Transverse colon (tissue), 4 donors: Measurements from ENCODE around the gene USP47. TPM values are rescaled to one million over a fixed set of nuclear protein-coding genes. Genes with fewer than 3 reads are reported as not detected.

Experiments
- DNase-seq: peaks from one replicate; pipeline ENCODE4 v3.0.0-alpha.2; 2019
- H3K27ac ChIP-seq, 4 donors: fragments of 200-600 bp; sonication (generic); 2 replicates each; pipeline ENCODE4 v1.5.1; 2016 to 2018; ENCODE audit warnings: inconsistent platforms in 4 of 4
- H3K27me3 ChIP-seq: fragments of 200-600 bp; sonication (generic); 2 replicates; pipeline ENCODE4 v1.5.1; 2017; ENCODE audit warnings: inconsistent platforms
- H3K36me3 ChIP-seq, 4 donors: fragments of 200-600 bp; sonication (generic); 2 replicates each; pipeline ENCODE4 v1.5.1; 2017 to 2019; ENCODE audit warnings: inconsistent platforms in 4 of 4
- H3K4me1 ChIP-seq, 4 donors: fragments of 200-600 bp; sonication (generic); 2 replicates each; pipeline ENCODE4 v1.5.1; 2017 to 2020; ENCODE audit warnings: inconsistent platforms in 4 of 4
- H3K4me3 ChIP-seq, 4 donors: fragments of 200-600 bp; sonication (generic); 1 replicate in 1 of 4; 2 replicates in 3 of 4; pipeline versions ENCODE4 v1.5.1 to v1.6.1; 2017 to 2019; ENCODE audit warnings: inconsistent platforms in 4 of 4
- H3K9me3 ChIP-seq, 2 donors: fragments of 200-600 bp; sonication (generic); 2 replicates each; pipeline ENCODE4 v1.5.1; 2017 to 2019; ENCODE audit warnings: inconsistent platforms in 2 of 2
- CTCF ChIP-seq, 5 experiments: fragments of 200-600 bp in 3 of 5; fragments of 450-650 bp in 2 of 5; sonication (generic) in 3 of 5; IDR thresholded peaks; 1 replicate in 2 of 5; 2 replicates in 3 of 5; pipeline ENCODE4 v1.5.1; 2016 to 2017; ENCODE audit warnings: antibody characterized with exemption in 5 of 5, inconsistent platforms in 3 of 5, mild to moderate bottlenecking in 2 of 5, moderate library complexity in 1 of 5
- EP300 ChIP-seq: sonication (generic); formaldehyde crosslinking; IDR thresholded peaks from one replicate; pipeline ENCODE4 v1.6.1; 2017; ENCODE audit warnings: antibody characterized with exemption, low read depth
- POLR2A ChIP-seq: fragments of 450-650 bp; IDR thresholded peaks from one replicate; pipeline ENCODE4 v1.6.1; 2016; ENCODE audit warnings: antibody characterized with exemption, mild to moderate bottlenecking, moderate library complexity
- POLR2AphosphoS5 ChIP-seq, 3 donors: sonication (generic); formaldehyde crosslinking; IDR thresholded peaks; one replicate each; pipeline ENCODE4 v1.6.1; 2016; ENCODE audit warnings: antibody characterized with exemption in 3 of 3
- WGBS, 2 donors: methylation state at CpG; one replicate each; pipeline ENCODE4 v1.1.5; 2018; ENCODE audit warnings: low coverage in 1 of 2; 5-methylcytosine and 5-hydroxymethylcytosine counted together
- in situ Hi-C, 4 donors: fragments of 200-750 bp; cut with MboI; loops; one replicate each; pipeline versions ENCODE4 v1.15.0 to v1.15.1; 2017; ENCODE audit warnings: low sequenced_read_pairs in 3 of 4, low pct_ligation_motif_present in 1 of 4, low pct_unique_long_range_greater_than_20kb in 1 of 4
- intact Hi-C: fragments of 100-400 bp; cut with DNase I; formaldehyde crosslinking; loops from one replicate; pipeline ENCODE4 v1.15.1; 2023; ENCODE audit warnings: low total_unique reads
- total RNA-seq, 4 donors: library from RNA; depleted of rRNA; stranded (reverse); fragments of >200 nt; gene quantifications; one replicate each; pipeline ENCODE4 v1.1.0, GENCODE V29; 2016

Gene USP47
- total RNA-seq, 4 donors from 2014 or later: 42.6 to 85.1 (median 57.3) TPM

GRCh38 chr11:11850668-11851067 lies 8.9 kb downstream of the USP47 start:
- peaks cover 7 to 80% (median 37%) of the 10 kb centered on the region in 4 donors for H3K4me1 ChIP-seq
- H3K9me3 ChIP-seq: no peaks in the 10 kb centered on the region
- H3K36me3 ChIP-seq: no peaks in the 10 kb centered on the region
- H3K27me3 ChIP-seq: no peaks in the 10 kb centered on the region
- H3K27ac ChIP-seq: no peak overlapping the region
- no peak overlapping the region for H3K4me3 ChIP-seq
- 95% methylated on average over 3 of the region's 3 CpGs; no CpG with 5 or more reads in 1 of the 2 donors for WGBS, 2 donors
- in situ Hi-C loops: no loop called here
- DNase-seq: no peak
- TF ChIP-seq EP300: no peak
- TF ChIP-seq POLR2AphosphoS5 (IDR thresholded peaks at IDR 0.05): no peak
- no peak for TF ChIP-seq CTCF (IDR thresholded peaks at IDR 0.05)
- no peak for TF ChIP-seq POLR2A
- intact Hi-C loops: loop anchor here (10.0 kb wide), 1 partner anchor 46 kb away; no protein-coding TSS in a partner anchor

- Histone ChIP-seq H3K36me3 (no peaks in the 10 kb centered on the region), H3K4me1 (peaks cover 6 to 79% (median 23%) of the 10 kb centered on the region in 4 donors), H3K27me3 (no peaks in the 10 kb centered on the region), H3K4me3 (no peak overlapping the region), H3K27ac (peak overlapping the region in 1 of 4 donors; percentile 3), H3K9me3 (no peaks in the 10 kb centered on the region)
- intact Hi-C loops: loop anchor here (10.0 kb wide), 1 partner anchor 52 kb away; no protein-coding TSS in a partner anchor
- in situ Hi-C loops: no loop called here
- no peak for DNase-seq
- WGBS, 2 donors: 56% methylated on average over 1 of the region's 1 CpG; no CpG with 5 or more reads in 1 of the 2 donors
- TF ChIP-seq CTCF (IDR thresholded peaks at IDR 0.05): no peak
- no peak for TF ChIP-seq POLR2AphosphoS5 (IDR thresholded peaks at IDR 0.05)
- TF ChIP-seq EP300: no peak
- no peak for TF ChIP-seq POLR2A
These were observed 14.9 kb downstream of the USP47 start for GRCh38 chr11:11856638-11857037.

GRCh38 chr11:11857769-11858168 lies 16.0 kb downstream of the USP47 start:
- in situ Hi-C loops (no loop called here), intact Hi-C loops (loop anchor here (10.0 kb wide), 1 partner anchor 53 kb away; no protein-coding TSS in a partner anchor)
- no peaks in the 10 kb centered on the region for H3K36me3 ChIP-seq
- TF ChIP-seq EP300 (no peak), POLR2AphosphoS5 (IDR thresholded peaks at IDR 0.05) (no peak), CTCF (IDR thresholded peaks at IDR 0.05) (no peak)
- no peaks in the 10 kb centered on the region for H3K27me3 ChIP-seq
- peak overlapping the region in 2 of 4 donors; percentile 12 to 14 for H3K27ac ChIP-seq
- peaks cover 0 to 75% (median 22%) of the 10 kb centered on the region in 4 donors for H3K4me1 ChIP-seq
- H3K4me3 ChIP-seq: peak overlapping the region in 1 of 4 donors; percentile 13
- H3K9me3 ChIP-seq: no peaks in the 10 kb centered on the region
- DNase-seq: no peak
- 17 to 84% methylated on average over 1 to 5 of the region's 5 CpGs for WGBS, 2 donors

- Histone ChIP-seq H3K27ac (peak overlapping the region in 2 of 4 donors; percentile 12 to 14), H3K4me3 (no peak overlapping the region), H3K4me1 (peaks cover 0 to 67% (median 19%) of the 10 kb centered on the region in 4 donors), H3K36me3 (no peaks in the 10 kb centered on the region), H3K27me3 (no peaks in the 10 kb centered on the region), H3K9me3 (no peaks in the 10 kb centered on the region)
- intact Hi-C loops: loop anchor here (10.0 kb wide), 1 partner anchor 54 kb away; no protein-coding TSS in a partner anchor
- WGBS, 2 donors: 38 to 68% methylated on average over 1 of the region's 1 CpG
- TF ChIP-seq POLR2A: no peak
- TF ChIP-seq CTCF (IDR thresholded peaks at IDR 0.05): no peak
- TF ChIP-seq EP300: no peak
- TF ChIP-seq POLR2AphosphoS5 (IDR thresholded peaks at IDR 0.05): no peak
- no peak for DNase-seq
- in situ Hi-C loops: no loop called here
These were observed 16.9 kb downstream of the USP47 start for GRCh38 chr11:11858676-11859075.
